Lower leg skin (tissue), 3 donors: ENCODE results near the gene DLGAP4.

Source experiments
- CTCF ChIP-seq, 3 donors: fragments of 450-650 bp; IDR thresholded peaks; one replicate each; pipeline ENCODE4 v1.5.1; 2016; ENCODE audit warnings: antibody characterized with exemption in 3 of 3, mild to moderate bottlenecking in 3 of 3, moderate library complexity in 2 of 3
- POLR2A ChIP-seq, 2 donors: fragments of 450-650 bp; IDR thresholded peaks; one replicate each; pipeline ENCODE4 v1.6.1; 2016 to 2017; ENCODE audit warnings: antibody characterized with exemption in 2 of 2, mild to moderate bottlenecking in 1 of 2, moderate library complexity in 1 of 2

GRCh38 chr20:36548006-36548315 lies 241.8 kb downstream of the DLGAP4 start:
- TF ChIP-seq CTCF (IDR thresholded peaks at IDR 0.05) (no peak), POLR2A (IDR thresholded peaks at IDR 0.05) (no peak)
